K562 (cell line): Measurements from ENCODE around the gene PLAC9. TPM values are rescaled to one million over a fixed set of nuclear protein-coding genes. Genes with fewer than 3 reads are reported as not detected.

Source experiments
- BACH1 ChIP-seq: fragments of 200-800 bp; sonication (Bioruptor generic); IDR thresholded peaks from 2 replicates; pipeline ENCODE4 v1.6.1; 2016; ENCODE audit warnings: missing genetic modification characterization, missing compliant biosample characterization
- BCL6 ChIP-seq: fragments of 250-450 bp; sonication (Bioruptor Pico); IDR thresholded peaks from 2 replicates; pipeline ENCODE4 v1.4.0; 2020
- CHD4 ChIP-seq: fragments of 200-600 bp; sonication (generic); IDR thresholded peaks from 3 replicates; pipeline ENCODE4 v1.6.1; 2012; ENCODE audit warnings: low read depth, mild to moderate bottlenecking, mixed read lengths, low read length, inconsistent platforms; ENCODE audit not compliant: insufficient read depth, insufficient replicate concordance, poor library complexity, severe bottlenecking
- ETV5 ChIP-seq: sonication (generic); formaldehyde crosslinking; IDR thresholded peaks from 2 replicates; pipeline ENCODE4 v1.4.0; 2020; ENCODE audit warnings: low read depth, mild to moderate bottlenecking, missing genetic modification reagents
- FOSL1 ChIP-seq: fragments of 200-800 bp; sonication (Bioruptor generic); conservative IDR thresholded peaks from 2 replicates; pipeline ENCODE4 v1.6.1; 2016; ENCODE audit warnings: missing genetic modification characterization, missing compliant biosample characterization
- GTF2A2 ChIP-seq: IDR thresholded peaks from 2 replicates; pipeline ENCODE4 v1.6.1; 2016; ENCODE audit warnings: mild to moderate bottlenecking, missing genetic modification characterization, missing compliant biosample characterization
- GTF3C2 ChIP-seq: IDR thresholded peaks from 3 replicates; pipeline ENCODE4 v1.6.1; 2011; ENCODE audit warnings: borderline replicate concordance, mild to moderate bottlenecking, moderate library complexity; ENCODE audit not compliant: insufficient read length; ENCODE audit errors: extremely low read depth
- HDAC2 ChIP-seq: fragments of 450-650 bp; IDR thresholded peaks from 2 replicates; pipeline ENCODE4 v1.6.1; 2016; ENCODE audit warnings: mild to moderate bottlenecking
- HNRNPLL ChIP-seq: fragments of 200-400 bp; formaldehyde crosslinking; IDR thresholded peaks from 2 replicates; pipeline ENCODE4 v1.6.1; 2017; ENCODE audit warnings: low read length, low read depth, mild to moderate bottlenecking; ENCODE audit not compliant: poor library complexity, severe bottlenecking
- IRF2 ChIP-seq: sonication (generic); formaldehyde crosslinking; IDR thresholded peaks from 2 replicates; pipeline ENCODE4 v1.8.1; 2022; ENCODE audit warnings: mild to moderate bottlenecking, missing genetic modification reagents
- MAZ ChIP-seq, 2 experiments: fragments of 450-650 bp in 1 of 2; sonication (generic) in 1 of 2; formaldehyde crosslinking; IDR thresholded peaks in 1 of 2; conservative IDR thresholded peaks in 1 of 2; 2 replicates each; pipeline versions ENCODE4 v1.4.0 to v1.5.0; 2020; ENCODE audit warnings: mild to moderate bottlenecking in 1 of 2, missing genetic modification reagents in 1 of 2
- MED1 ChIP-seq: sonication (generic); formaldehyde crosslinking; IDR thresholded peaks from 2 replicates; pipeline ENCODE4 v1.8.1; 2023; ENCODE audit warnings: missing genetic modification reagents, borderline replicate concordance
- MIER1 ChIP-seq: fragments of 450-650 bp; IDR thresholded peaks from 2 replicates; pipeline ENCODE4 v1.6.1; 2016; ENCODE audit warnings: antibody characterized with exemption, mild to moderate bottlenecking, low read depth
- MXD1 ChIP-seq: fragments of 250-450 bp; sonication (Bioruptor Pico); IDR thresholded peaks from 2 replicates; pipeline ENCODE4 v1.8.0; 2021; ENCODE audit warnings: borderline replicate concordance, mild to moderate bottlenecking, moderate library complexity; ENCODE audit not compliant: poor library complexity, severe bottlenecking
- NR3C1 ChIP-seq: sonication (generic); formaldehyde crosslinking; IDR thresholded peaks from 2 replicates; pipeline ENCODE4 v1.8.1; 2022; ENCODE audit warnings: missing genetic modification reagents
- POLR2AphosphoS5 ChIP-seq: IDR thresholded peaks from 2 replicates; pipeline ENCODE4 v1.6.1; 2011; ENCODE audit warnings: mild to moderate bottlenecking, low read depth, low read length, moderate library complexity; ENCODE audit not compliant: control insufficient read depth, insufficient read depth
- PPARD ChIP-seq: fragments of 250-450 bp; sonication (Bioruptor Pico); IDR thresholded peaks from 2 replicates; pipeline ENCODE4 v1.8.0; 2022; ENCODE audit warnings: inconsistent platforms, mild to moderate bottlenecking, moderate library complexity
- RAD21 ChIP-seq, 2 experiments: fragments of 250-450 bp in 1 of 2; fragments of 450-650 bp in 1 of 2; sonication (Bioruptor Pico) in 1 of 2; formaldehyde crosslinking in 1 of 2; IDR thresholded peaks in 1 of 2; conservative IDR thresholded peaks in 1 of 2; 2 replicates each; pipeline versions ENCODE4 v1.4.0 to v1.8.0; 2020 to 2022; ENCODE audit warnings: mild to moderate bottlenecking in 2 of 2, moderate library complexity in 1 of 2
- SNAPC5 ChIP-seq: fragments of 250-450 bp; sonication (Bioruptor Pico); IDR thresholded peaks from 2 replicates; pipeline ENCODE4 v1.8.0; 2021; ENCODE audit warnings: moderate library complexity, mild to moderate bottlenecking, inconsistent platforms
- TFAP4 ChIP-seq: sonication (generic); formaldehyde crosslinking; IDR thresholded peaks from 2 replicates; pipeline ENCODE4 v1.8.0; 2022; ENCODE audit warnings: missing genetic modification reagents, mild to moderate bottlenecking, moderate library complexity, borderline replicate concordance
- ZBTB17 ChIP-seq: fragments of 450-650 bp; formaldehyde crosslinking; IDR thresholded peaks from 2 replicates; pipeline ENCODE4 v1.4.0; 2020; ENCODE audit warnings: mild to moderate bottlenecking
- ZFP91 ChIP-seq: sonication (generic); formaldehyde crosslinking; IDR thresholded peaks from 2 replicates; pipeline ENCODE4 v1.8.0; 2022; ENCODE audit warnings: mild to moderate bottlenecking, missing genetic modification reagents
- ZNF134 ChIP-seq: fragments of 250-450 bp; sonication (Bioruptor Pico); conservative IDR thresholded peaks from 2 replicates; pipeline ENCODE4 v1.4.0; 2020
- polyA plus RNA-seq, 8 experiments: library from polyadenylated mRNA; depleted of rRNA in 4 of 8; stranded (reverse) in 5 of 8; unstranded in 3 of 8; fragments of >200 nt; fragmentation: Nextera tagmentation in 2 of 8; fragmentation: Illumina TruSeq in 1 of 8; extraction: Ambion mirVana in 2 of 8; extraction: Trizol in 1 of 8; gene quantifications; 2 replicates each; pipeline versions ENCODE4 v1.2.1 to v1.2.3, GENCODE V29; 2011 to 2014; ENCODE audit warnings: inconsistent platforms in 1 of 8, missing spikeins in 1 of 8
- total RNA-seq, 7 experiments: library from RNA; depleted of rRNA in 6 of 7; stranded (reverse); fragments of >200 nt in 6 of 7; fragmentation: Illumina TruSeq in 2 of 7; extraction: Trizol in 2 of 7; gene quantifications; 2 replicates each; pipeline versions ENCODE4 v1.2.1 to v1.2.3, GENCODE V29; 2011 to 2021; ENCODE audit warnings: low replicate concordance in 1 of 7

The PLAC9 gene
- total and polyA plus RNA-seq, 9 of the 15 experiments (the other 6 are each of a cell fraction or from before 2014, with no cell fraction given): not detected

- TF ChIP-seq CHD4: no peak
- no peak for TF ChIP-seq ZBTB17
- peak in 1 of 2 experiments; percentile 26; a peak in 2 of 4 replicates for TF ChIP-seq RAD21 (CRISPR knock-in tag; conservative IDR thresholded peaks at IDR 0.05 in 1 of 2, IDR thresholded peaks at IDR 0.05 in 1 of 2)
- TF ChIP-seq ZNF134 (CRISPR knock-in tag): no peak
- no peak for TF ChIP-seq POLR2AphosphoS5
- no peak for TF ChIP-seq HDAC2
- TF ChIP-seq BACH1: no peak
- no peak for TF ChIP-seq SNAPC5
- TF ChIP-seq IRF2 (CRISPR knock-in tag): no peak
- TF ChIP-seq ETV5 (CRISPR knock-in tag): no peak
- TF ChIP-seq GTF3C2: no peak
- TF ChIP-seq ZFP91: no peak
- no peak for TF ChIP-seq TFAP4 (CRISPR knock-in tag)
- no peak for TF ChIP-seq MED1
- TF ChIP-seq NR3C1: no peak
- TF ChIP-seq MIER1: no peak
- TF ChIP-seq FOSL1 (tag): peak; percentile 61
- TF ChIP-seq HNRNPLL: no peak
- TF ChIP-seq GTF2A2 (tag): no peak
- TF ChIP-seq MXD1 (CRISPR knock-in tag): no peak
- TF ChIP-seq MAZ (CRISPR knock-in tag; conservative IDR thresholded peaks at IDR 0.05 in 1 of 2, IDR thresholded peaks at IDR 0.05 in 1 of 2): no peak
- TF ChIP-seq BCL6 (CRISPR knock-in tag): no peak
- TF ChIP-seq PPARD (CRISPR knock-in tag): no peak
Measured at GRCh38 chr10:80165173-80165572, 32.6 kb downstream of the PLAC9 start (continued).
